NCI-H187 (cell line): ENCODE data around the gene OCSTAMP.
A peak's percentile ranks its signal among the peaks of the same experiment; 100 is the strongest.

Experiments
- DNase-seq, 2 experiments: peaks; one replicate each; lab custom pipeline; 2025; lab: John Stamatoyannopoulos, UW

The OCSTAMP gene

GRCh38 chr20:46519471-46520068 lies 30.9 kb downstream of the OCSTAMP start:
- no peak for DNase-seq

- peak; percentile 7 to 18 for DNase-seq
Observed at GRCh38 chr20:46512943-46513844, 37.3 kb downstream of the OCSTAMP start, which contains the start of gene ZNF334. ZNF334 (minus strand) TSS chr20:46513559; CDS start chr20:46512102, 1,457 bp downstream.

GRCh38 chr20:46509523-46509922 lies 40.9 kb downstream of the OCSTAMP start:
- DNase-seq, result no peak

GRCh38 chr20:46507760-46508407 lies 42.6 kb downstream of the OCSTAMP start:
- no peak for DNase-seq

- no peak for DNase-seq
Observed at GRCh38 chr20:46505506-46505905, 44.9 kb downstream of the OCSTAMP start.

GRCh38 chr20:46501961-46502360 lies 48.5 kb downstream of the OCSTAMP start:
- DNase-seq, result no peak

GRCh38 chr20:46501337-46501942 lies 49.0 kb downstream of the OCSTAMP start:
- no peak for DNase-seq

GRCh38 chr20:46494077-46494476 lies 56.4 kb downstream of the OCSTAMP start:
- no peak for DNase-seq

- DNase-seq, result no peak
Observed at GRCh38 chr20:46491354-46491753, 59.1 kb downstream of the OCSTAMP start.
